DMS79 (cell line): ENCODE data around the gene PKHD1.
"Not testable (repeated sequence)": the region's sequence is repeated elsewhere in the genome, so short reads cannot be mapped to it uniquely, and the experiment has no call there.

Source experiments
- DNase-seq: peaks from one replicate; lab custom pipeline; 2025; lab: John Stamatoyannopoulos, UW

Gene PKHD1

GRCh38 chr6:51854347-51854746, 233.1 kb downstream of the PKHD1 start:
- no peak for DNase-seq

DNA sequence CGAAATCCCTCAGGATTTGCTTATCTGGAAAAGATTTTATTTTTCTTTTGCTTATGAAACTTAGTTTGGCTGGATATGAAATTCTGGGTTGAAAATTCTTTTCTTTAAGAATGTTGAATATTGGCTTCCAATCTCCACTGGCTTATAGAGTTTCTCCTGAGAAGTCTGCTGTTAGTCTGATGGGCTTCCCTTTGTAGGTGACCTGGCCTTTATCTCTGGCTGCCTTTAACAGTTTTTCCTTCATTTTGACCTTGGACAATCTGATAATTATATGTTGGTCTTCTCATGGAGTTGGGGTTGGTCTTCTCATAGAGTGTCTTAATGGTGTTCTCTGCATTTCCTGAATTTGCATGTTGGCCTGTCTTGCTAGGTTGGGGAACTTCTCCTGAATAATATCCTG, 234.3 kb downstream of the PKHD1 start:
- not testable (repeated sequence) for DNase-seq

DNA sequence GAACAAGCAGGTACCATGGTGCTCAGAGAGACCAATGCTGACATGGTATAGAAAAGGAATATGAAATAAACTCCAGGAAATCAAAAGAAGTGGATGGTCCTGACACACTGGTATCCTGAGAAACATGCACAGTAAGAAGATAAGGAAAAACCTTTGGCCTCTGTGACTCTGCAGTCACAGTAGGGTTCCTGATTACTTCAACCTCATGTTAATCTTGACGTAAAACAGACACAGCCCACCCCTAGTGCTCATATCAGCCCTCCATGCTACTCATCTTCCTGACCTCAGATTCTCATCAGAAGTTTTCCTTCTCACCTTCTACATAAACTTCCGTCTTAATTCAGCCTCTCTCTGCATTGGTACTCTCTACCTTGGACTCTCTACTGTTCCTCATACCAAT, 240.9 kb downstream of the PKHD1 start:
- no peak for DNase-seq

GRCh38 chr6:51844336-51844735, 243.1 kb downstream of the PKHD1 start:
- DNase-seq = no peak

GRCh38 chr6:51843456-51844056, 243.9 kb downstream of the PKHD1 start:
- DNase-seq = no peak

- no peak for DNase-seq
These were observed 244.5 kb downstream of the PKHD1 start for GRCh38 chr6:51842804-51843378.

- no peak for DNase-seq
These were observed 245.2 kb downstream of the PKHD1 start for GRCh38 chr6:51842061-51842803.

DNA sequence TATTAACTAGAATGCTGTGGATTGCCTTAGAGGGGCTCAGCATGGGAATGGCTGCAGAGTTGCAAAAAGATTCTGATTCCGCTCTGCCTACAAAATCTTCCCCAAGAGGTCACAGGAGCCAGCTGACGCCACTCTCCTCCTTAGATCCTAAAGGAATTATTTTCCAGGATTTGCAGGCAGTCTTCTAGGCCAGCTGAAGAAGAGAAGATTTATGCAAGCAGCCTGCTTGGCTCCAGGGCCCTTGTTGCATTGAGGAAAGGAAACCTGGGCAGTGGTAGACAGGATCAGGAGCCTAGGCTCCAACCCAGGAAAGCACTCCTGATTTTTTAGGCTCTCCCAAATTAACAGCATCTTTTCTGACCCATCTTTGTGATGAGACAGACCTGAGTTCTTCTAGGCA, 245.8 kb downstream of the PKHD1 start:
- no peak for DNase-seq

GRCh38 chr6:51839726-51840374, 247.6 kb downstream of the PKHD1 start:
- no peak for DNase-seq

DNA sequence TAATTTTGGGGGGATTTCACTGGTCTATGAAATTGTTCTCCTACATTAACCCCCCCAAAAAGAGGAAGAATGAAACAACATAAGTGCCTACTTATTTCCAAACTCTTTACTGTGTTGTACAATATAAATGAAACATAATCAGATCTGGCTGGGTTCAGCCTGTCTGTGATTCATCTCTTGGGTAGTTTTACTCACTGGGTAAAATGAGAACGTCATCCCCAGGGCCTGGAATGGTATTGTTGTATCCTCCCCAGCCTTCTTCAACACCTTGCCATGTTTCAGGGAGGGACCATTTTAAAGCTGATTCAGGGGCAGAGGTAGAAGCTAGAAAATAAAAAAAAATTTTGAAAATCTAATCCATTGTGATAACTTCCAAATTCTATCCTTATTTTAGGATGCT, 256.7 kb downstream of the PKHD1 start:
- no peak for DNase-seq

DNA sequence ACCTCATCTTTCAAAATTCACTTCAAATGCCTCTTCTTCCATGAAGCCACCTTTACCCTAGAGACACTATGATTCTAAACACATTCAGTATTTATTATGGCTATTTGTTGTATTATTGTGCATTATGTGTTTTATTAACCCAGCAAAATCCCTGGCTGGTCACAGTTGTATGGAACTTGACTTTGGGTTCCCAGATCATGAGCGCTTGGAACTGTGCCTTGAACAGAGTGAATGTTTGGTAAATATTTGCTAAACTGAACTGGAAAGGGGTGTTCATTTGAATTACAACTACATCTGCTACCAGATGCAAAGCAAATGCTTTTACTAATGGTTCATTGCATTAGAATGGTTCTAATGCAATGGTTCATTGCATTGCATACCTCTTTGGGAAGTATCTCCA, 259.8 kb downstream of the PKHD1 start:
- no peak for DNase-seq

GRCh38 chr6:51824940-51825339, 262.5 kb downstream of the PKHD1 start:
- DNase-seq = no peak

- DNase-seq = no peak
These were observed 266.9 kb downstream of the PKHD1 start for GRCh38 chr6:51820555-51820954.

DNA sequence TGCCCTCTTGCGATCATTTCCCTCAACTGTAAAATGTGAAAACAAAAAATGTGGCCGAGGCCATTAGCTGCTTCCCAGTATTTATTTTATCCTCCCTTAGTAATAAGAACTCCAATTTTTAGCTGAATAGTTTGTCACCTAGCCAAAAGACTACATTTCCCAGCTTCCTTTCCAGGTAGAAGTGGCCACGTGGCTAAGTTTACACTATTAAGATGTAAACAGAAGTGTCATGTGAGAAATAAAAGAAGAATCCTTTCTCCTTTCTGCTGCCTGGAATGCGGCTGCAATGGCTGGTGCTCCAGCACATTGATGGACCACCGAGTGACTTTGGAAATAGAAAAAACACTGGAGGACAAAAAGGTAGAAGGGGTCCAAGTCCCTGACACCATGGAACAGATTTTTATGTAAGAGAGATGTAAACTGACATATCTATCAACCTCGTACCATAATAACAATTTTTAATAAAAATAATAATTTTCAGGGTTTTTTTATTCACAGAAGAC, 268.8 kb downstream of the PKHD1 start:
- no peak for DNase-seq

GRCh38 chr6:51817832-51818231, 269.6 kb downstream of the PKHD1 start:
- DNase-seq = no peak

- no peak for DNase-seq
These were observed 273.0 kb downstream of the PKHD1 start for GRCh38 chr6:51814418-51814817.

GRCh38 chr6:51813904-51814303, 273.5 kb downstream of the PKHD1 start:
- no peak for DNase-seq

DNA sequence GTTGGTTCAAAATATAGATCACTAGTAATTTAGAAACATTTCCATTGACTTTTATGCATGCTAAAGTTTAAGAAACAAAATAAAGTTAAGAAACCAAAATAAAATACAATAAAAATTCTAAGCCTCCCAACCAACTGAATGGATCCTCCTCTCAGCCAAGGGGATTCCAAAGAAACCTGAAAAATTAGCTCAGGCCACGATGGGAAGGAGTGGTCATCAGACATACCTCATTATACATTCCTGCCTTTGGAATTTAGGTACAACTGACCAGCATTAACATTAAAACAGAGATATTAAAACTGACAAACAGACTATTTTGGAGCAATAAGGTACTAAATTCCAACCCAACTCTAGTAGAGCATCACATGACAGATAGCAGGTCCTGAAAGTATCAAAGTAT, 275.2 kb downstream of the PKHD1 start:
- DNase-seq = no peak

DNA sequence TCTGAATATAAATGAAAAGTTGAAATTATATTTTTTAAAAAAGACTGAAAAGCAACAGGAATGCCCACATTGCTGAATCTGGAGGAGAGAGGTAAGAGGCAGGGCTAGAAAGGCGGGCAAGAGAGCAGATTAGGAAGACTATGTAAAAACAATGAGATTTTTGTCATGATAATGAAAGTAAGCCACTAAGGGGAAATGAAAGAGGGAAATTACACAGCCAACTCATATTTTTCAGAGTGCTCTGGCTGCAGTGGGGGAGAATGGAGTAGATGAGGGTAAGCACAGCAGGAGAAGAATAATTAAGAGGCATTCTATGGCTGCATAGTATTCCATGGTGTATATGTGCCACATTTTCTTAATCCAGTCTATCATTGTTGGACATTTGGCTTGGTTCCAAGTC, 281.9 kb downstream of the PKHD1 start:
- no peak for DNase-seq

DNA sequence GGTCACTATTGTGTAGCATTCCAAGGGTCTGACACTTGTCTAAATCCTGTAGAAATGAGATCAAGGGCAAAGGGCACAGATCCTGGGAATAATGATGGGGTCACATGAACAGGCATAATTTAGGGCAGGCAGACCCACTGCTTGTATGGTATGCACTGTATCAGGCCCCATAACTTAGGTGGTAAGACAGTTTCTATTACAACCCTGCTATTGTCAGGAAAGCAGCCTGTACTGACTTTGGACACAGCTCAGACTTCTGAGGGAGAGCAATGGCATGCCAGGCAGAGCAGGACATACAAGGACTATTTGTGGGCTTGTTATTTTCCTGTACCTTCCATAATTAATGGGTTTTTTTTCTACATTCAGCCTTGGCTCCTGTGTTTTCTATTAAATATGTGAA, 286.8 kb downstream of the PKHD1 start:
- no peak for DNase-seq

DNA sequence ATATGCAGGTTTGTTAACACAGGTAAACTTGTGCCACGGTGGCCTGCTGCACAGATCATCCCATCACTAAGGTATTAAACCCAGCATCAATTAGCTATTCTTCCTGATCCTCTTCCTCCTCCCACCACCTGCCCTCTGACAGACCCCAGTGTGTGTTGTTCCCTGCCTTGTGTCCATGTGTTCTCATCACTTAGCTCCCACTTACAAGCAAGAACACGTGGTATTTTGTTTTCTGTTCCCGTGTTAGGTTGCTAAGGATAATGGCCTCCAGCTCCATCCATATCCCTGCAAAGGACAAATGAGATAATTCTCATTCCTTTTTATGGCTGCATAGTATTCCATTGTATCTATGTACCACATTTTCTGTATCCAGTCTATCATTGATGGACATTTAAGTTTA, 294.0 kb downstream of the PKHD1 start:
- DNase-seq = no peak

DNA sequence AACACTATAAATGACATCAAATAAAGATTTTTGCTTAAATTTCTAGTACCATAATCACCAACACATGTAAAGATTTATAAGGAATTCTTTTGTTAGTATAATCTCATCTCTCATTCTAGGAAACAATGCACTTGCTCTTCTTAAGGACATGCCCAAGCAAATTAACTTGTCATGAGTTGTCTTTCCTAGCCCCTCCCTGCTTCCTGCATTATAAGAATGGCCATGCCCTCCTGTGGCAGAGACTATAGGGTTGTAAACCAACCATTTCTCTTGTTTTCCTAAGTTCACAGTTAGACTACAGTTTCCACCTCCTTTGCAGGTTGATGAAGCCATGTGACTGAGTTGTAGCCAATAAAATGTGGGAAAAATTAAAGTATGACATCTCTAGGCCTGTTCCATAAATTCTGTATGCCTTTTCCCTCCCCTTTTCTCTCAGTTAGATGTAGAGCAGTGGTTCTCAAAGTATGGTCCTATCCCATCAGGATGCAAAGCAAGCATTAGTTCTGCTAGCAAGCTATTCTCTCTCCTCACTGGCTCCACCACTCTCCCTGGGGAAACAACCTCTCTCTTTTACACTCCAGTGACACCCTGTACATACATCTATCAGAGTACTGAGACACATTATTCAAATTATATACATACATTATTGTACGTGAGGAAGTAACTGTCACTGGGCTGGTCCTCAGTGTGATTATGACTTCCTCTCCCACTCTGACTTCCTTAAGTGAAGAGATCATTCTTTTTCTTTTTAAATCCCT, 295.0 kb downstream of the PKHD1 start:
- no peak for DNase-seq
